Peyer's patch (tissue), 4 donors: ENCODE measurements around the gene IMPDH1. TPM values are rescaled to one million over a fixed set of nuclear protein-coding genes. Genes with fewer than 3 reads are reported as not detected.

ENCODE experiments used
- DNase-seq, 3 donors: peaks; one replicate each; pipeline ENCODE4 v3.0.0-alpha.2; 2017 to 2019
- H3K27ac ChIP-seq, 4 donors: fragments of 200-600 bp; sonication (generic); one replicate each; pipeline ENCODE4 v1.5.1; 2016 to 2019
- H3K27me3 ChIP-seq, 2 donors: fragments of 200-600 bp; sonication (generic); one replicate each; pipeline ENCODE4 v1.5.1; 2019
- H3K36me3 ChIP-seq, 3 donors: fragments of 200-600 bp; sonication (generic); one replicate each; pipeline ENCODE4 v1.5.1; 2016 to 2019
- H3K4me1 ChIP-seq, 4 donors: fragments of 200-600 bp; sonication (generic); one replicate each; pipeline ENCODE4 v1.5.1; 2016 to 2019
- H3K4me3 ChIP-seq, 4 donors: fragments of 200-600 bp; sonication (generic); 1 replicate in 3 of 4; 2 replicates in 1 of 4; pipeline ENCODE4 v1.5.1; 2016 to 2019; ENCODE audit warnings: mild to moderate bottlenecking in 1 of 4
- H3K9me3 ChIP-seq, 4 donors: fragments of 200-600 bp; sonication (generic); one replicate each; pipeline ENCODE4 v1.5.1; 2016 to 2019; ENCODE audit warnings: mild to moderate bottlenecking in 1 of 4
- POLR2A ChIP-seq, 2 donors: fragments of 450-650 bp; IDR thresholded peaks; one replicate each; pipeline ENCODE4 v1.5.1; 2017; ENCODE audit warnings: antibody characterized with exemption in 2 of 2, mild to moderate bottlenecking in 2 of 2, moderate library complexity in 2 of 2
- total RNA-seq, 4 donors: library from RNA; depleted of rRNA; stranded (reverse); fragments of >200 nt; gene quantifications; one replicate each; pipeline ENCODE4 v1.1.0, GENCODE V29; 2016
- TF ChIP-seq, protein P1 (sequence below), 6 experiments: fragments of 450-650 bp in 4 of 6; fragments of 200-600 bp in 2 of 6; sonication (generic) in 1 of 6; IDR thresholded peaks; one replicate each; pipeline ENCODE4 v1.5.1; 2017 to 2019; ENCODE audit warnings: antibody characterized with exemption in 6 of 6, mild to moderate bottlenecking in 3 of 6, moderate library complexity in 1 of 6

The IMPDH1 gene
- total RNA-seq, 4 donors from 2014 or later, result 7.9 to 45.4 (median 14.8) TPM

DNA sequence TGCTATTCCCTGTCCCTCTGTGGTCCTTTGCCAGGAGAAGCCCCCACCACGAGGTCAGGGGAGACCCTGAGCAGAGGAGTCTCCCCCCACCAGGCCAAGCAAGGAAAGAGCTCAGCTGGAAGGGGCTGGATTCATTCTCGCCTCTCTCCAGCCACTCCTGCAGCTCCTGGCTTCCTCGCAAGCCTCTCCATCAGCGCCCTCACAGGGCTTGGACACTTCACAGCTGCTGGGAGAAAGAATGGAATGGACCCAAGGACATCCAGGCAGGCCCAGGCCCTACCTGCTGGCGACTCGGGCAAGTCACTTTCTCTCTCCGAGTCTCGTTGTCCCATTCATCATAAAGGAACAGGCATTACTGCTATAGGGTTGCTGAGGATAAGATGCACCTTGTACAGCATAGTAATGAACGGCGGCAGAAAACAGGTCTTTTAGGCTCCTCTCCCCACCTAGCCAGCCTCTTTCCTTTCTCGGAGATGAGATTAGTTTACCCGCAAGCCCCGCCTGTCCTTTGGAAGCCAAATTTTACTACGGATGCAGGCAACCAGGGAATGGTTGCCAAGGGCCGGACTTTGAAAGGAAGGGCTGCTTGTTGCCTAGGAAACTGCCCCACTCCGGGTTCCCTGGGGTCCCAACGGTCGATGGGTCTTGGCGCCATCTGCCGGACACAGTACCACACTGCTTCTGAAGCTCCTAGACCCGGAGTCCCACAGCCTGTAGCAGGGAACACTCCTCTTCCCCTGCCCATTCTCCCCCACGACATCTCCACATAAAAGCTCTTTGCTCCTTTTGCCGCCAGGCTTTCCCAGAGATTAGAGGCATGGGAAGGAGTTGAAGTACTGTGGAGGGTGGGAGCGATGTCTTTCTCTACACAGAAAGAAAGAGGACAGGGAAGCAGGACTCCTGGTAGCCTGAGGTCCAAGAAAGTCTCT is 22.3 kb downstream of the IMPDH1 start:
- peaks cover 0 to 7% (median 0%) of the 10 kb centered on the region in 3 donors for H3K36me3 ChIP-seq
- H3K9me3 ChIP-seq, result no peaks in the 10 kb centered on the region
- no peaks in the 10 kb centered on the region for H3K27me3 ChIP-seq
- TF ChIP-seq, protein P1, sequence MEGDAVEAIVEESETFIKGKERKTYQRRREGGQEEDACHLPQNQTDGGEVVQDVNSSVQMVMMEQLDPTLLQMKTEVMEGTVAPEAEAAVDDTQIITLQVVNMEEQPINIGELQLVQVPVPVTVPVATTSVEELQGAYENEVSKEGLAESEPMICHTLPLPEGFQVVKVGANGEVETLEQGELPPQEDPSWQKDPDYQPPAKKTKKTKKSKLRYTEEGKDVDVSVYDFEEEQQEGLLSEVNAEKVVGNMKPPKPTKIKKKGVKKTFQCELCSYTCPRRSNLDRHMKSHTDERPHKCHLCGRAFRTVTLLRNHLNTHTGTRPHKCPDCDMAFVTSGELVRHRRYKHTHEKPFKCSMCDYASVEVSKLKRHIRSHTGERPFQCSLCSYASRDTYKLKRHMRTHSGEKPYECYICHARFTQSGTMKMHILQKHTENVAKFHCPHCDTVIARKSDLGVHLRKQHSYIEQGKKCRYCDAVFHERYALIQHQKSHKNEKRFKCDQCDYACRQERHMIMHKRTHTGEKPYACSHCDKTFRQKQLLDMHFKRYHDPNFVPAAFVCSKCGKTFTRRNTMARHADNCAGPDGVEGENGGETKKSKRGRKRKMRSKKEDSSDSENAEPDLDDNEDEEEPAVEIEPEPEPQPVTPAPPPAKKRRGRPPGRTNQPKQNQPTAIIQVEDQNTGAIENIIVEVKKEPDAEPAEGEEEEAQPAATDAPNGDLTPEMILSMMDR (IDR thresholded peaks at IDR 0.05), result peak; percentile 41 to 82 (median 63)
- no peak for TF ChIP-seq POLR2A (IDR thresholded peaks at IDR 0.05)
- H3K27ac ChIP-seq, result no peak overlapping the region
- peak; percentile 50 to 82 (median 76) for DNase-seq
- no peak overlapping the region for H3K4me3 ChIP-seq
- no peaks in the 10 kb centered on the region for H3K4me1 ChIP-seq

DNA sequence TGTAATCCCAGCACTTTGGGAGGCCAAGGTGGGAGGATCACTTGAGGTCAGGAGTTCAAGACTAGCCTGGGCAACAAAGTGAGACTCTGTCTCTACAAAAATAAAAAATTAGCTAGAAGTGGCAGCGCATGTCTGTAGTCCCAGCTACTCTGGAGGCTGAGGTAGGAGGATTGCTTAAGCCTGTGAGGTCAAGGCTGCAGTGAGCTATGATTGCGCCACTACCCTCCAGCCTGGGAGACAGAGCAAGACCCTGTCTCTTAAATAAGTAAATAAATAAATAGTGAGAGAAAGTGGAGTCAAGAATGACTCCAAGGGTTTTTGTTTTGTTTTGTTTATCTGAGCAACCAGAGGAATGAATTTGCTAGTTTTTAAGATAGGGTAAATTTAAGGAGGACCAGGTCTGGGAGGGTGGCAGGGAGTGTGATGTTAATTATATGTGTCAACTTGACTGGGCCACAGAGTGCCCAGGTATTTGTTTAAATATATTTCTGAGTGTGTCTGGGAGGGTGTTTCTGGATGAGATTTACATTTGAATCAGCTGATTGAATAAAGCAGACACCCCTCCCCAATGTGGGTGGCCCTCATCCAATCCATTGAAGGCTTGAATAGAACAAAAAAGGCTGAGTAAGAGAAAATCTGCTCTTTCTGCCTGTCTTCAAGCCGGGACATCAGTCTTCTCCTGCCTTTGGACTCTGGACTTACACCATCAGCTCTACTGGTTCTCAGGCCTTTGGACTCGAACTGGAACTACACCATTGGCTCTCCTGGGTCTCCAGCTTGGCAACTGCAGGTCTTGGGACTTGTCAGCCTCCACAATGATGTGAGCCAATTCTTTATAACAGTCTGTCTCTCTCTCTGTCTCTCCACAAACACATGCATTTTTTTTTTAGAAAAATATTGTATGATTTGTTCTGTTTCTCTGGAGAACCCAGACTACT is 23.5 kb downstream of the IMPDH1 start:
- H3K27me3 ChIP-seq, result no peaks in the 10 kb centered on the region
- no peaks in the 10 kb centered on the region for H3K4me1 ChIP-seq
- no peaks in the 10 kb centered on the region for H3K9me3 ChIP-seq
- TF ChIP-seq, protein P1 (IDR thresholded peaks at IDR 0.05), result no peak
- no peak for TF ChIP-seq POLR2A (IDR thresholded peaks at IDR 0.05)
- no peak overlapping the region for H3K4me3 ChIP-seq
- H3K27ac ChIP-seq, result no peak overlapping the region
- DNase-seq, result no peak
- H3K36me3 ChIP-seq, result no peaks in the 10 kb centered on the region

DNA sequence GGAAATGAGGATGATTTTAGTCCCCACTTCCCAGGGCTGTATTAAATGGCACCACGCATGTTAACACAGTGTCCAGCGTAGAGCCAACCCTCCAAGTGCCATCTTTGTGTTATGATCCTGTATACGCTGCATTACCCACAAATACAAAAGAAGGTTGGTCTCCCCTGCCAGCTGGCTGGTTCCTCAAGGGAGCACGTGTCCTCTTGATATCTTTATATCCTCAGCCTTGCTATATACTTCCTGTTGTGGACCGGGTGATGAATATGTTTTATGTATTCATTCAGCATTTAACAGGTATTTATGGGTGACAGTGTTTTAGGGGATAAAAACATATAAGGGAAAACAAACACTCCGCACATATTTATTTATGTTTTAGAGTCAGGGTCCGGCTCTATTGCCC is 25.1 kb downstream of the IMPDH1 start:
- DNase-seq, result no peak
- Histone ChIP-seq H3K9me3 (no peaks in the 10 kb centered on the region), H3K27me3 (no peaks in the 10 kb centered on the region), H3K36me3 (no peaks in the 10 kb centered on the region), H3K4me1 (no peaks in the 10 kb centered on the region), H3K4me3 (no peak overlapping the region), H3K27ac (no peak overlapping the region)
- no peak for TF ChIP-seq POLR2A (IDR thresholded peaks at IDR 0.05)
- TF ChIP-seq, protein P1 (IDR thresholded peaks at IDR 0.05), result no peak

DNA sequence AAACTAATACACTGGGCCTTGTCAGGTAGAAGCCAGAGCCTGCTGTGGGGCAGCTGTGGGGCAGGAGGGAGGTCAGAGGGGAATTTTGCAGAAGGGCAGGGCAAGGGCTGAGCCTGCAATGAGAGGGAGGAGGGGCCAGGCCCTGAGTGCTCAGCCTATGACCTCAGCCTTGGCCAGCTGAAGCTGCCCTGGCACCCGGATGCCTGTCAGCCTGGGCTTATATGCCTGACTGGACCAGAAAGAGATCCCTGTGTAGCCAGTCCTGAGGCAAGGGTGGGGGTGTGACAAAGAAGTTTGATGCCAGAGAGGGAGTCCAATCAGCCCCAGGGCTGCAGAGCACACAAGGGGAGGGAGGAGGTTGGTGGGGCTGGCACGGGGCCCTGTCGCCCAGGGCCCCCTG is 26.0 kb downstream of the IMPDH1 start:
- Histone ChIP-seq H3K4me1 (no peaks in the 10 kb centered on the region), H3K27me3 (no peaks in the 10 kb centered on the region), H3K9me3 (no peaks in the 10 kb centered on the region), H3K36me3 (no peaks in the 10 kb centered on the region), H3K4me3 (no peak overlapping the region), H3K27ac (no peak overlapping the region)
- TF ChIP-seq POLR2A (IDR thresholded peaks at IDR 0.05), result no peak
- TF ChIP-seq, protein P1 (IDR thresholded peaks at IDR 0.05), result no peak
- no peak for DNase-seq

DNA sequence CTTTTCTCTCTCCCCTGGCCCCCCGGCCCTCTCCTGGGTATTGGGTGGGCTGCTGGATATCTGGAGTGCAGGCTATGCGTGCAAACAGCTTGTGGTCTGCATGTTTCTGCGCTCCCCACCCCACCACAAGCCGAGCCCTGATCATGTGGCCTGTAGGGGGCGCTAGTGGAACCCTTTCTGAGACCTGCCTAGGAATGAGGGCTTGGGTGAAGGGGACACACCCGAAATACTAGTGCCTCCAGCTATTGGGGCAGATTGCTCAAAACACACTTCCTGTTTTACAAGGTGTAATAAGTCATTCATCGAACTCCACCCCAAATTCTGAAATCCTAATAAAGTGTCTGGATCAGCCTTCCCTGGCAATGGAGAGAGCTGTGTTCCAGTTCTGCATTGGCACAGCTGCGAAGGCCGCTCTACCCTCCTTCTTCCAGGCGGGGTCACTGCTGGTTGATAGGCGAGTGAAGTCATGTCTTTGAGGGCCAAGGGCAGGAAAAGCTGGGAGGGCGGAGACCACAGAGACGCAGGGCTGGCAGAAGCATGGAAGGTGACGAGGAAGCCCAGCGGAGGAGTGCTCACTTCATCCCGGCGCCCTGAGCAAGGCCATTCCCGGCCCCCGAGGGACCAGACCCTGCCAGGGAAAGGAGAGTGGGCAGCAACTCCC is 28.5 kb downstream of the IMPDH1 start:
- H3K4me1 ChIP-seq, result no peaks in the 10 kb centered on the region
- no peaks in the 10 kb centered on the region for H3K9me3 ChIP-seq
- no peaks in the 10 kb centered on the region for H3K27me3 ChIP-seq
- no peak overlapping the region for H3K27ac ChIP-seq
- no peaks in the 10 kb centered on the region for H3K36me3 ChIP-seq
- no peak for DNase-seq
- TF ChIP-seq, protein P1 (IDR thresholded peaks at IDR 0.05), result peak in 1 of 6 experiments; percentile 23
- no peak for TF ChIP-seq POLR2A (IDR thresholded peaks at IDR 0.05)
- H3K4me3 ChIP-seq, result no peak overlapping the region
